HepG2 (cell line): ENCODE measurements around the gene DDIT4. TPM values are rescaled to one million over a fixed set of nuclear protein-coding genes. Genes with fewer than 3 reads are reported as not detected.

Experiments used
- ATRX ChIP-seq: sonication (generic); formaldehyde crosslinking; IDR thresholded peaks from 2 replicates; pipeline ENCODE4 v1.4.0; 2020; ENCODE audit warnings: missing genetic modification reagents, borderline replicate concordance
- BRCA1 ChIP-seq: sonication (generic); formaldehyde crosslinking; IDR thresholded peaks from 2 replicates; pipeline ENCODE4 v1.4.0; 2020; ENCODE audit warnings: missing genetic modification reagents
- CEBPG ChIP-seq: IDR thresholded peaks from 2 replicates; pipeline ENCODE4 v1.6.1; 2016
- EED ChIP-seq: sonication (generic); formaldehyde crosslinking; IDR thresholded peaks from 2 replicates; pipeline ENCODE4 v1.5.0; 2020; ENCODE audit warnings: mild to moderate bottlenecking, missing genetic modification reagents
- FUBP1 ChIP-seq: sonication (generic); formaldehyde crosslinking; IDR thresholded peaks from 2 replicates; pipeline ENCODE4 v1.5.1; 2020; ENCODE audit warnings: missing genetic modification reagents, mild to moderate bottlenecking, borderline replicate concordance
- GRHL1 ChIP-seq: sonication (generic); formaldehyde crosslinking; conservative IDR thresholded peaks from 2 replicates; pipeline ENCODE4 v1.8.0; 2022; ENCODE audit warnings: missing genetic modification reagents
- IKZF5 ChIP-seq: IDR thresholded peaks from 2 replicates; pipeline ENCODE4 v1.6.1; 2018; ENCODE audit warnings: missing genetic modification reagents, mild to moderate bottlenecking, missing compliant biosample characterization
- LCORL ChIP-seq, 2 experiments: fragments of 450-650 bp in 1 of 2; sonication (generic) in 1 of 2; formaldehyde crosslinking in 1 of 2; IDR thresholded peaks; 2 replicates each; pipeline versions ENCODE4 v1.5.0 to v1.6.1; 2017 to 2020; ENCODE audit warnings: antibody characterized with exemption in 1 of 2, missing genetic modification reagents in 1 of 2
- PLSCR1 ChIP-seq: sonication (generic); formaldehyde crosslinking; IDR thresholded peaks from 2 replicates; pipeline ENCODE4 v1.5.0; 2020; ENCODE audit warnings: missing genetic modification reagents, mild to moderate bottlenecking, borderline replicate concordance
- POLR2AphosphoS2 ChIP-seq: IDR thresholded peaks from 2 replicates; pipeline ENCODE4 v1.6.1; 2011; ENCODE audit warnings: low read depth, low read length, improper control_type of control experiment
- RARG ChIP-seq: sonication (generic); formaldehyde crosslinking; IDR thresholded peaks from 2 replicates; pipeline ENCODE4 v1.4.0; 2020; ENCODE audit warnings: low read depth, mild to moderate bottlenecking, missing genetic modification reagents
- RBM39 ChIP-seq: fragments of 200-400 bp; formaldehyde crosslinking; IDR thresholded peaks from one replicate; pipeline ENCODE4 v1.6.1; 2018; ENCODE audit warnings: antibody characterized with exemption, mild to moderate bottlenecking, low read depth, low read length; ENCODE audit not compliant: poor library complexity, severe bottlenecking
- SAP130 ChIP-seq: IDR thresholded peaks from 2 replicates; pipeline ENCODE4 v1.6.1; 2016; ENCODE audit warnings: low read depth
- SNAI1 ChIP-seq: sonication (generic); formaldehyde crosslinking; IDR thresholded peaks from 2 replicates; pipeline ENCODE4 v1.5.0; 2020; ENCODE audit warnings: mild to moderate bottlenecking, missing genetic modification reagents, borderline replicate concordance
- ZFP62 ChIP-seq: sonication (generic); formaldehyde crosslinking; IDR thresholded peaks from 2 replicates; pipeline ENCODE4 v1.4.0; 2020; ENCODE audit warnings: missing genetic modification reagents
- ZNF260 ChIP-seq: sonication (generic); formaldehyde crosslinking; IDR thresholded peaks from 2 replicates; pipeline ENCODE4 v1.4.0; 2020; ENCODE audit warnings: missing genetic modification reagents, low read depth, mild to moderate bottlenecking, borderline replicate concordance
- ZNF350 ChIP-seq: sonication (generic); formaldehyde crosslinking; IDR thresholded peaks from 2 replicates; pipeline ENCODE4 v1.4.0; 2020; ENCODE audit warnings: mild to moderate bottlenecking, low read depth, missing genetic modification reagents, borderline replicate concordance
- ZNF510 ChIP-seq: sonication (generic); formaldehyde crosslinking; IDR thresholded peaks from 2 replicates; pipeline ENCODE4 v1.4.0; 2020; ENCODE audit warnings: low read depth, mild to moderate bottlenecking, missing genetic modification reagents
- polyA plus RNA-seq, 8 experiments: library from polyadenylated mRNA; depleted of rRNA in 3 of 8; stranded (reverse) in 7 of 8; unstranded in 1 of 8; fragments of >200 nt; fragmentation: Illumina TruSeq in 4 of 8; extraction: Trizol in 4 of 8; gene quantifications; 2 replicates each; pipeline versions ENCODE4 v1.2.1 to v1.2.3, GENCODE V29; 2011 to 2016; ENCODE audit warnings: low read depth in 4 of 8, missing spikeins in 1 of 8, mixed read lengths in 1 of 8; ENCODE audit not compliant: insufficient read depth in 1 of 8
- total RNA-seq, 5 experiments: library from RNA; depleted of rRNA; stranded (reverse); fragments of >200 nt; fragmentation: Illumina TruSeq; extraction: Trizol; gene quantifications; 2 replicates each; pipeline ENCODE4 v1.2.3, GENCODE V29; 2016; ENCODE audit warnings: low read depth in 1 of 5

Gene DDIT4
- total and polyA plus RNA-seq, 2 of the 13 experiments (the other 11 are each of a cell fraction or from before 2014, with no cell fraction given) = 35.6 to 40.7 TPM

- TF ChIP-seq GRHL1 (CRISPR knock-in tag) (no peak), ZNF510 (CRISPR knock-in tag) (peak; percentile 94; the same call in 1 of the 2 replicates), SAP130 (CRISPR knock-in tag) (peak; percentile 92), ZNF350 (CRISPR knock-in tag) (peak; percentile 57), SNAI1 (CRISPR knock-in tag) (0 out of 2 replicates have a peak, but pooled peaks have one; percentile 11), EED (CRISPR knock-in tag) (peak; percentile 94), POLR2AphosphoS2 (peak; percentile 87), LCORL (IDR thresholded peaks at IDR 0.05) (no peak), LCORL (CRISPR knock-in tag; IDR thresholded peaks at IDR 0.05) (peak; percentile 75), RARG (CRISPR knock-in tag) (no peak), CEBPG (CRISPR knock-in tag) (no peak), ZFP62 (CRISPR knock-in tag) (peak; percentile 73; the same call in 1 of the 2 replicates), PLSCR1 (CRISPR knock-in tag) (peak; percentile 50), IKZF5 (peak; percentile 83), FUBP1 (CRISPR knock-in tag) (peak; percentile 95; the same call in 1 of the 2 replicates), BRCA1 (CRISPR knock-in tag) (peak; percentile 95), RBM39 (peak; percentile 97), ATRX (no peak), ZNF260 (CRISPR knock-in tag) (no peak)
These were observed at the start of gene DDIT4 (continued) for GRCh38 chr10:72273410-72274212.
